Fibroblast of villous mesenchyme (primary cell): ENCODE results near the gene MEF2D. TPM values are rescaled to one million over a fixed set of nuclear protein-coding genes. Genes with fewer than 3 reads are reported as not detected.

Source experiments
- DNase-seq: peaks from one replicate; pipeline ENCODE4 v3.0.0-alpha.2; 2010; ENCODE audit warnings: low read depth
- H3K4me3 ChIP-seq: 2 replicates; pipeline ENCODE4 v1.5.1; 2011; ENCODE audit warnings: low read depth, mild to moderate bottlenecking, low read length
- CTCF ChIP-seq: IDR thresholded peaks from 2 replicates; pipeline ENCODE4 v1.5.1; 2012; ENCODE audit warnings: low read depth, mild to moderate bottlenecking, low read length; ENCODE audit not compliant: insufficient read depth
- total RNA-seq: library from RNA; depleted of rRNA; stranded (reverse); fragments of >200 nt; gene quantifications from 2 replicates; pipeline ENCODE4 v1.2.3, GENCODE V29; 2012

MEF2D gene
- total RNA-seq, 1 donor = 10.8 TPM

DNA sequence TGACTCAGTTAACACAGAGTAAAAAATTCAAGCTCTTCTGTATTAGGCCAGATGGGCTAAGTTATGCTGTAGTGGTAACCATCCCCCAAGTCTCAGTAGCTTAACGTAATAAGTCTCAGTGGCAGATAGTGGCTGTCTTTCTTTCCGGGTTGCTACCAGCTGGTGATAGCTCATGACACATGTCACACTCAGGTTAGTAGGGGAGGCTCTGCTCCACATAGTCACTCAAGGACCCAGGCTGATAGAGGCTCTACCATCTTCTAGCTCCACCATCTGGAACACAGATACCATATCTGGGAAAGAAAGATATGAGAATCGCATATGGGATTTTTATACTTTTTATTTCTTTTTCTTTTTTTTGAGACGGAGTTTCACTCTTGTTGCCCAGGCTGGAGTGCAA is 16.2 kb upstream of the MEF2D start:
- no peak for DNase-seq
- no peak for TF ChIP-seq CTCF
- no peak overlapping the region for H3K4me3 ChIP-seq

DNA sequence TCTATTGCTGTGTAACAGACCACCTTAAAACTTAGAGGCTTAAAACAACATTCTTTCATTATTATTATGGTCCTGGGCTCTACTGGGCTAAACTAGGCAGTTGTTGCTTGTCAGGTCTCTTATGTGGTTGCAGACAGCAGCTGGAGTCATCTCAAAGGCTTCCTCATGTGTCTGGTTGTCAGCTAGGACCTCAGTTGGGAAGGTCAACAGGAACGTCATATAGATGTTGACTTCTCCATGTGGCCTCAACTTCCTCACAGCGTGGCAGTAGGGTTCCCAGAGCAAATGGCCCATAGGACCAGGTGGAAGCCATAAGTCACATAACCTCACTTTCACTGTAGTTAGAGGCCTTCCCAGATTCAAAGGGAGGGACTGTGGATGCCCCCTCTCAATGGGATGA is 15.4 kb upstream of the MEF2D start:
- no peak for DNase-seq
- no peak overlapping the region for H3K4me3 ChIP-seq
- no peak for TF ChIP-seq CTCF

GRCh38 chr1:156513185-156513584 is 12.6 kb upstream of the MEF2D start:
- no peak overlapping the region for H3K4me3 ChIP-seq
- no peak for TF ChIP-seq CTCF
- DNase-seq = no peak

DNA sequence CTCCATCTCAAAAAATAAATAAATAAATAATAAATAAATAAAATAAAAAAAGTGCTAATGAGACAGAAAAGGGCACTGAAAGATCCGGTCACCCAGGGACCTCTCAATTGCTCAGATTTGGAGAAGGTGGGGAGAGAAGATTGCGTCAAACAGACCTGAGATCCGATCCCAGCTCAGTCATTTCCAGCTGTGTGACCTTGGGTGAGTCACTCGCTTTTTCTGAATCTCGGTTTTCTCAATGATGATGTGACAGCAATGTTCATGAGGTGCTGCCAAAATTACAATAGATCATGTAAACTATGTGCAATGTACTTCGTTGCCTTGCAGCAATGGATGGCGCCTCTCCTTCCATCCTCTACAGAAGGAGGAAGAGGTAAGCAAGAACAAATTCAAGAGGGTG is 11.1 kb upstream of the MEF2D start:
- H3K4me3 ChIP-seq = no peak overlapping the region
- DNase-seq = no peak
- no peak for TF ChIP-seq CTCF

DNA sequence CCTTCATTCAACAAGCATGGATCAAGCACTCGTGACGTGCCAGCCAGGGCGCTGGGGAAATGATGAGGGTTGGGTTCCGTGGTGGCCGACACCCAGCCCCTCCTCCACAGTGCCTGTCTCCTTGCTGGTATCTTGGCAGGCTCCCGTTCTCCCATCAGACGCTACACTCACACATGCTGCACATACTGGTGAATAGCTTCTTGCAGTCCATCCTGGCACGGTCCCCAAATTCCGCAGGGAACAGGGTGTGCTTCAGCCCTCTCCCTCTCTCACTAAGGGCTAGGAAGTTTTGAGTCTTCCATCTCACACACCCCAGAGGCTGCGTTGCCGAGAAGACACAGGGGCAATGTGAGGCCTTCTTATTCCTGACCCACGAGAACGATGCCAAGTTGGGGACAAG is 10.1 kb upstream of the MEF2D start:
- TF ChIP-seq CTCF = no peak
- no peak overlapping the region for H3K4me3 ChIP-seq
- peak; percentile 71 for DNase-seq

DNA sequence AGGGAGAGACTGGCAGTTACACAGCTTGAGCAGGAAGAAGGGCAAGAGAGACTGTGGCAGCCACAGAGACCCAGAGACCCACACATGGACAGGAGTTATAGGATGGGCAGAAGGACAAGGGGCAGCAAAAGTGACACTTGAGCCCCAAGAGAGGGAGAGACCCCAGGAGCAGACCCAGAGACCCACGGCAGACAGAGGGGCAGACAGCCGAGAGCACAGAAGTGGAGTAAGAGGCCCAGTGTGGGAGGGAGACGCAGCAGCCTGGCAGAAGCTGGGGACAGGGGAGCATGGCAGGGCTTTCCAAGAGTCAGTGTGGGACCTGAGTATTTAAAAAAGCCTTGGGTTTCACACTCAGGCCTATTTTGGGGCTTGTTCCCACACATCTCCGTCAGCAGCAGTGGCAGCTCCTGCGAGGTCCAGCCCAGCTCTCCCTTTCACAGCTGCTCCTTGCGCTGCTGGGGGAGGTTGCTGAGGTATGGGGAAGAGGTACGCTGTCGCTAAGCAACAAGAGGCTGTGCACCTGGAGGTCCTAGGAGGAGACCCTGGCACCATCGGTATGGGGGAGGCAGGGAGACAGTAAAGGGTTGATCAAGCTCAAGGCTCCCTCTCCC is 9.0 kb upstream of the MEF2D start:
- DNase-seq = no peak
- no peak overlapping the region for H3K4me3 ChIP-seq
- no peak for TF ChIP-seq CTCF

- no peak overlapping the region for H3K4me3 ChIP-seq
- no peak for TF ChIP-seq CTCF
- DNase-seq = no peak
Measured at GRCh38 chr1:156508955-156509234, 8.3 kb upstream of the MEF2D start.
